NCI-H774 (cell line): Measurements from ENCODE around the gene KCNK13.
"Not testable (repeated sequence)": the region's sequence is repeated elsewhere in the genome, so short reads cannot be mapped to it uniquely, and the experiment has no call there.

Experiments
- DNase-seq: peaks from one replicate; lab custom pipeline; 2025; lab: John Stamatoyannopoulos, UW

KCNK13 gene

DNA sequence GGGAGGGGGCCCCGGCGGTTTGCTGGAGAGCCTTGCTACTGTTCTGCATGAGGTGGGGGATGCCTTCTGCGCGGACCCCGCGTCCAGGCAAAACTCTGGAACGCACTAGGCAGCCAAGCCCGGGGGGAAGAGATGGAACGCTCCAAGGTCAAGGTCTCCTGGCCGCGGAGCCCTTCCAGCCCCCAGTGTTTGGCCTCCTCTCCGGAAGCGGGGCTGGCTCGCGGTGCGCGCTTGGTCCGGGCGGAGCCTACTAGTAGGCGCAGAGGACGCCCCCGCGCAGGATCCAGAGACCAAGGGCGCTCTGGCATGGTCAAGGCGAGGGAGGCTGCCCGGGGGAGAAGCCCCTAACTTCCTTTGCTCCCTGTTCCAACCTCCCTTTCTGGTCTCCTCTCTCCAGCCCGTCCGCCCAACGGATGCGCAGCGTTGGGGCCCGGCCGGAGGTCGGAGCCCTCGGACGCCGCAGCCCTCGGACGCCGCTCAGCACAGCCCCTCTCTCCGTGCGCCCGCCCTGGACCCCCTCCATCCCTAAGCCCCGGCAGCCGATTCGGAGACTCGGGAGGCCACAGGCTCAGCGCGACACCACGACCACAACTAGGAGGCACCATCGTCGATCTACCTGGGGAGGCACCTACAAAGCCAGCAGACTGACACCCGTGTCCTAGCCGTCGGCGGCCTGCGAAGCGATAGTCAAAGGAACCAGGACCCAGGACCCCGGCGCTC lies 669 bp upstream of the KCNK13 start:
- DNase-seq: no peak

DNA sequence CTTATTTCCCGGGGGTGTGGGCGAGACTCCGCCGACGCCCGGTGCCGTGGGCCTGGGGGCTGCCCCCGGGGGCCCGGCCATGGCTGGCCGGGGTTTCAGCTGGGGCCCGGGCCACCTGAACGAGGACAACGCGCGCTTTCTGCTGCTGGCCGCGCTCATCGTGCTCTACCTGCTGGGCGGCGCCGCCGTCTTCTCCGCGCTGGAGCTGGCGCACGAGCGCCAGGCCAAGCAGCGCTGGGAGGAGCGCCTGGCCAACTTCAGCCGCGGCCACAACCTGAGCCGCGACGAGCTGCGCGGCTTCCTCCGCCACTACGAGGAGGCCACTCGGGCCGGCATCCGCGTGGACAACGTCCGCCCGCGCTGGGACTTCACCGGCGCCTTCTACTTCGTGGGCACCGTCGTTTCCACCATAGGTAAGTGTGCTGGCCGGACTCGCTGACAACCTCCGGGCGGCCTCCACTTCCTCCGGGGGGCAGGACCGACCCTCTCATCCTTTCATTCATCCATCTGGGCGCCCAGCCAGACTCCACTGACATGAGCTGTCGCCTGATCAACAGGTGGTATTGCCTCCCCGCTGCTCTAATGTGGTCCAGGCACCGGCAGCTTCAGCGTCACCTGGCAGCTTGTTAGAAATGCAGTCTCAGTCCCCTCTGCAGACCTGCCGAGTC lies 467 bp downstream of the KCNK13 start:
- peak; percentile 23 for DNase-seq

DNA sequence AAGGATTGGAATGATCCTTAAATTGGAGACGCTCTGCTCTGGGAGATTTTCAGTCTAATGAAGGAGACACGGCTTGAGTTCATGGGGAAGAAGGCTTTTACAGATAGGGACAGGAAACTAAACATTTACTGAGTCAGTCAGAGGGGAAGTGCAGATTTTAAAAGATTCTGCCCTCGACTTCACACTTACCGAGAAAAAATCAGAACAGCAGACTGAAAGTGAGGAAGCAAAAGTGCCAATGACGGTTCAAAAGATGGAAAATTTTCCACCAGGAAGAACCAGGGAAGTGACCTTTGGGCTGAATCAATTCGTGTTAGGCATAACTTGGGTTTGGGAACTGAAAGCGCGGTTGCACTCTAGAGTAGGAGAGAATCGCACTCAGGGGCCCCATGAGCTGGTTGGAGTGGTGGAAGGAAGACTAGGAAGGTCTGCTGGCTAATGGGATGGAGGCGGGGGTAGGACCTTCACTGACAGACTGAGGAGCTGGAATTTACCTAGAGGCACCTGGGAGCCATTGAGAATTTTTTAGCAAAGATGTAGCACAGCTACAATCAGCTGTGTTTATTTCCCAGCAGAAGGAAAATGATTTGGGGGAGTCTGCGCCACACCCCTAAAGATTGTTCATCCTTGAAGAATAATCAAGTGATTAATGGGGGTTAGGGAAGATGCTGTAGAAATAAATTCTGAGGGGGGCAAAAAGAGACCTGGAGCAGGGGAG lies 1.2 kb downstream of the KCNK13 start:
- DNase-seq: no peak

GRCh38 chr14:90072350-90072749 lies 10.6 kb downstream of the KCNK13 start:
- no peak for DNase-seq

GRCh38 chr14:90079576-90079975 lies 17.8 kb downstream of the KCNK13 start:
- no peak for DNase-seq

DNA sequence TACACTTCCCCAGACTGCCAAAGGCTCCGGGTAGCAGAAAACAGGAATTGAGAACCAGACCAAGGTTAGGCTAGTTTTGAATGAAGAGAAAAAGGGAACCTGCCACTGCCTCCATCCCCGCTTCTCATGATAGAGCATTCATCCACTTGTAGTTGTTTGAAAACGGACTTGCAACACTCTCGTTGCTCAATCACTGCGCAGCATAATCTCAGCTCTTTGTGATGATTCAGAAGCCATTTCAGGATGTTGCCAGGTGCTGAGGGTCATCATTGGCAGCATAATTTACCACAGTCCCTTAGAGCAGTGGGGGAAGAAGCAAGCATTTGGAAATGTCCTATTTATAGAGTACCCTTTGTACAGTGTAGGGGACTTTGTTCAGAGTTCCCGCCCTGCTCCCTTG lies 25.6 kb downstream of the KCNK13 start:
- DNase-seq: no peak

DNA sequence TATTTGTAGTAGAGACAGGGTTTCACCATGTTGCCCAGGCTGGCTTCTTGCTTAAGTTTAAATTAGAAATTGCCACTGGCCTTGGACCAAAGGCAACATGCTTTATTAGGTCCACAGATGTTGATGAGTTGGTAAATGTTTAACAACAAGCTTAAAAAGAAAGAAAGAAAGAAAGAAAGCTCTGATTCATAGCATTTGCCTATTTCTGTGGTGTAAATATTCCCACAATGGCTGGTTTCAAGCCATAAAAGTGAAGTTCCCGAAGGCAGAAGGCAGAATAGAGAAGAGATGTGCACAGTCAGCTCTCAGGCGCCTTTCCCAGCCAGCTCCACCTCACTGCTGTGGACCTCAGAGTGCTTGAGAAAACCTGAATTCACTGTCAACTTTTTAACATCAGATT lies 26.4 kb downstream of the KCNK13 start:
- no peak for DNase-seq

DNA sequence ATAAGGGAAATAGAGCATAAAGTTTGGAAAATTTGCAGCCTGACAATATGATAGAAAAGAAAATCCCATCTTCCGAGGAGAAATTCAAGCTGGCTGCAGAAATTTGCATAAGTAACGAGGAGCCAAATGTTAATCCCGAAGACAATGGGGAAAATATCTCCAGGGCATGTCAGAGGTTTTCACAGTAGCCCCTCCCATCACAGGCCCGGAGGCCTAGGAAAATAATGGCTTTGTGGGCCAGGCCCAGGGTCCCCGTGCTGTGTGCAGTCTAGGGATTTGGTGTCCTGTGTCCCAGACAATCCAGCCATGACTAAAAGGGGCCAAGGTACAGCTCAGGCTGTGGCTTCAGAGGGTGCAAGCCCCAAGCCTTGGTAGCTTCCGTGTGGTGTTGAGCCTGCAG lies 27.7 kb downstream of the KCNK13 start:
- not testable (repeated sequence) for DNase-seq

DNA sequence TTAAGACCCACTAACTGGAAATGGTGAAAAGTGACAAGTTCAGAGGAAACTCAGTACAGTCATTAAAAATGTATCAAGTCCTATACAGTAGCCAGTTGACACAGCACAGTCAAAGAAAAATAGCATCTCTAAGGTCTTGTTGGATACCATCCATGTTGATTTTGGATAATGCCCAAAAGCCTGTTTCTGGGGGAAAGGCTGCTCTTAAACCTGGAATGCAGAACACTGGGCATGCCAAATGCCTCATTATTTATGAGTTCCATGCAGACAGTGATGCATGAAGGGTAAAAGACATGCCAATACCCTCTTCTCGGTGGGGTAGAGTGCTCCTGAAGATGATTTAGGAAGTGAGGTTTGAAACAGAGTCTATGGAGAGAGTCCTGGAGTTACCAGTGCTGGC lies 29.6 kb downstream of the KCNK13 start:
- DNase-seq: no peak

GRCh38 chr14:90093942-90094595 lies 32.3 kb downstream of the KCNK13 start:
- DNase-seq: peak; percentile 62

GRCh38 chr14:90095096-90095495 lies 33.3 kb downstream of the KCNK13 start:
- no peak for DNase-seq

GRCh38 chr14:90096566-90096965 lies 34.8 kb downstream of the KCNK13 start:
- no peak for DNase-seq

DNA sequence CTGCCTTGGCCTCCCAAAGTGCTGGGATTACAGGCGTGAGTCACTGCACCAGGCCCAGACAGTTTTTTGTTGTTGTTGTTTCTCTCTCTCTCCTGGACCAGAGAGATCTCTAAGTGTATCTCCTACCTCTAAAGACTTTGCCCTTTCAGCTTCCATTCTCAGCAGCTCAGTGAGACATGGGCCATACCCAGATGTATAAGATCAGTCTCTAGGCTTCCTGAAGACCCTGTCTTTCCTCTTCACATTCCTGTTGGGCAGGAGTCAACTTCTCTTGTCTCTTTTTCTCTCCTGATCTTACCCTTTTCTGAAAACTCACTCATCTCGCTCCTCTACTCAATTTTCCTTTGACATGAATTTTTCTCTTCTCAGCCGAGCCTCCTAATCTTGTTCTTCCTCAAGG lies 42.0 kb downstream of the KCNK13 start:
- DNase-seq: no peak

GRCh38 chr14:90105756-90106155 lies 44.0 kb downstream of the KCNK13 start:
- DNase-seq: no peak

GRCh38 chr14:90107789-90108188 lies 46.0 kb downstream of the KCNK13 start:
- no peak for DNase-seq

- DNase-seq: no peak
Measured at GRCh38 chr14:90109858-90110257, 48.1 kb downstream of the KCNK13 start.

GRCh38 chr14:90111895-90112534 lies 50.2 kb downstream of the KCNK13 start:
- no peak for DNase-seq

DNA sequence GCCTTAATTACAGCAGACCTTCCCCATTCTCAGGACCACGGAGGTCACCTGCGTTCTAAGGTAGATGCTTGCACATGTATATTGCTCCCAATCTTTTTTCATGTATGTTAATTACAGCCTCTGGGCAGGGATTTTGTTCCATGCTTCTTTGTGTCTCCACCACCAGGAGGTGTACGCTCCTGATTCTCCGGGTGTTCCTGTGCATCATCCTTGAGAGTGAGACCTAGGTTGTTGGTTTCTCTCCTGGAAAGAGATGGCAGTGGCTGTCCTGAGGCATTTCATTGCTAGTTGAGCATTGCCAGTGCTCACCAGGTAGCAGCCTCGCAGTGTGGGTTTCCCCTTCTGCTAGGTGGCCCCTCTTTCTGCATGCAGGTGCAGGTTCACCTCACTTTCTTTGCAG lies 52.8 kb downstream of the KCNK13 start:
- no peak for DNase-seq

DNA sequence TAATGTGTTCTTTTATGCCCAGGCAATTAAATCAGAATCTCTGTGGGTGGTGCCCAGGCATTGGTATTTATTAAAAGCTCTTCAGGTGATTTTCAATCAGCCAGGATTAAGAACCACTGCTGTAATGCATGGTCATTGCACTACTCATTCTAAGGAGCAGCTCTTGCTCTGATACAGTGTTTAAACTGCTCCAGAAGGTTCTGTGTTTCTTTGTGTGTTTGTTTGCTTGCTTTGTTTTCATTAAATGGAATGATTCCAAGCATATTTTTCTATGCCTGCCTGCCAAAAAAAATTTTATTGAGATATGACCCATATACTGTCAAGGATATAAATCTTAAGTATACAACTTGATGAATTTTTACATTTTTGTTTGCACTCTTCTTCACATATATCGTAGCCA lies 54.0 kb downstream of the KCNK13 start:
- DNase-seq: no peak

DNA sequence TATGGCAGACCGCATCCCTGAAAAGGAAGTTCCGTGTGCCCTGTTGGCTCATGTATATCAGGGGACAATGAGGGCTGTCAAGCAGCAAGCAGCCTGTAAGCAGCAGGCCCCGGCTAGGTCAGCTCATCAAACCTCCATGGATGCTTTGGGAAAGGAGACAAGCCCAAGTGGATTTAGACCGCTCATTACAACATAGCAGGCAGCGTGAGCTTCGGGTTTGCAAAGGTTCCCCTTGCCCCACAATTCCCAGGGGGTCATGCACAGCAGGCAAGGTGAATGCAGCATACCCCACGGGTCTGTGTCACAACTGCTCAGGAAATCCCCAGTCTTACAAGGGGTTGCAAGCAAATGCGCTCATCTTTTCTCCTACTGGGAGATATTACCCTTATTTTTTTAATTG lies 54.6 kb downstream of the KCNK13 start:
- DNase-seq: no peak

- DNase-seq: no peak
Measured at GRCh38 chr14:90118027-90118426, 56.2 kb downstream of the KCNK13 start.

DNA sequence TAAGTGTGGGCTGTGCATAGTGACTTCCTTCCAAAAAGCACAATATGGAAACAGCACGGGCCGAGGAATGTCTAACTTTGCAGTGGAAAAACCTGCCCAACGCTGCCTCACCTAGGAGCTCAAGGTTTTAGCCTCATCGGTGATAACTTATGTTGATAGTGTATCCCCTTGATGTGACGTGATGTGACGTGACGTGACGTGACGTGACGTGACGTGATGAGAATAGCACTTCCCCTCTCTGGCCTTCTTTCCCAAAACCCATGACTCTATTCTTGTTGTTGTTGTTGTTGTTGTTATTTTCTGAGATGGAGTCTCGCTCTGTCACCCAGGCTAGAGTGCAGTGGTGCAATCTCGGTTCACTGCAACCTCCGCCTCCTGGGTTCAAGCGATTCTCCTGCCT lies 64.5 kb downstream of the KCNK13 start:
- no peak for DNase-seq
